Progenitor cell of endocrine pancreas (in vitro differentiated cells): ENCODE results near the gene MRM2. TPM values are rescaled to one million over a fixed set of nuclear protein-coding genes. Genes with fewer than 3 reads are reported as not detected.

Source experiments
- DNase-seq: peaks from one replicate; pipeline ENCODE4 v3.0.0; 2021; ENCODE audit warnings: low spot score; ENCODE audit not compliant: unreplicated experiment
- H3K27ac Mint-ChIP-seq: 2 replicates; pipeline ENCODE4 v1.8.0; 2021; ENCODE audit warnings: mild to moderate bottlenecking, moderate library complexity, mixed read lengths
- H3K27me3 Mint-ChIP-seq: 2 replicates; pipeline ENCODE4 v1.8.0; 2021; ENCODE audit warnings: mixed read lengths
- H3K36me3 Mint-ChIP-seq: 2 replicates; pipeline ENCODE4 v1.8.0; 2022; ENCODE audit warnings: mixed read lengths; ENCODE audit not compliant: insufficient read depth
- H3K4me1 Mint-ChIP-seq: 2 replicates; pipeline ENCODE4 v1.8.0; 2021; ENCODE audit warnings: low read depth, mixed read lengths
- H3K4me3 Mint-ChIP-seq: 2 replicates; pipeline ENCODE4 v1.8.0; 2021; ENCODE audit warnings: low read depth, mild to moderate bottlenecking, moderate library complexity, mixed read lengths
- H3K9me3 Mint-ChIP-seq: 2 replicates; pipeline ENCODE4 v1.8.0; 2021; ENCODE audit warnings: low read depth, mixed read lengths
- total RNA-seq: library from RNA; stranded (reverse); gene quantifications from 2 replicates; pipeline ENCODE4 v1.2.1, GENCODE V29; 2021
- TF ChIP-seq, protein P1 (sequence below): fragments of 200-600 bp; sonication (generic); IDR thresholded peaks from one replicate; pipeline ENCODE4 v1.5.0; 2021; ENCODE audit warnings: antibody characterized with exemption, mild to moderate bottlenecking; ENCODE audit not compliant: unreplicated experiment

The MRM2 gene
- total RNA-seq, 1 donor from 2014 or later = 28.7 TPM

- no peak for DNase-seq
- H3K27ac Mint-ChIP-seq = no peak overlapping the region
- H3K9me3 Mint-ChIP-seq = no peaks in the 10 kb centered on the region
- peaks cover 22% of the 10 kb centered on the region for H3K36me3 Mint-ChIP-seq
- H3K4me1 Mint-ChIP-seq = no peaks in the 10 kb centered on the region
- H3K4me3 Mint-ChIP-seq = no peak overlapping the region
- TF ChIP-seq, protein P1, sequence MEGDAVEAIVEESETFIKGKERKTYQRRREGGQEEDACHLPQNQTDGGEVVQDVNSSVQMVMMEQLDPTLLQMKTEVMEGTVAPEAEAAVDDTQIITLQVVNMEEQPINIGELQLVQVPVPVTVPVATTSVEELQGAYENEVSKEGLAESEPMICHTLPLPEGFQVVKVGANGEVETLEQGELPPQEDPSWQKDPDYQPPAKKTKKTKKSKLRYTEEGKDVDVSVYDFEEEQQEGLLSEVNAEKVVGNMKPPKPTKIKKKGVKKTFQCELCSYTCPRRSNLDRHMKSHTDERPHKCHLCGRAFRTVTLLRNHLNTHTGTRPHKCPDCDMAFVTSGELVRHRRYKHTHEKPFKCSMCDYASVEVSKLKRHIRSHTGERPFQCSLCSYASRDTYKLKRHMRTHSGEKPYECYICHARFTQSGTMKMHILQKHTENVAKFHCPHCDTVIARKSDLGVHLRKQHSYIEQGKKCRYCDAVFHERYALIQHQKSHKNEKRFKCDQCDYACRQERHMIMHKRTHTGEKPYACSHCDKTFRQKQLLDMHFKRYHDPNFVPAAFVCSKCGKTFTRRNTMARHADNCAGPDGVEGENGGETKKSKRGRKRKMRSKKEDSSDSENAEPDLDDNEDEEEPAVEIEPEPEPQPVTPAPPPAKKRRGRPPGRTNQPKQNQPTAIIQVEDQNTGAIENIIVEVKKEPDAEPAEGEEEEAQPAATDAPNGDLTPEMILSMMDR = no peak
- H3K27me3 Mint-ChIP-seq = no peaks in the 10 kb centered on the region
These were observed 17.1 kb downstream of the MRM2 start for GRCh38 chr7:2224934-2225333.

- H3K27ac Mint-ChIP-seq = no peak overlapping the region
- TF ChIP-seq, protein P1 = no peak
- H3K36me3 Mint-ChIP-seq = peaks cover 21% of the 10 kb centered on the region
- no peak overlapping the region for H3K4me3 Mint-ChIP-seq
- no peaks in the 10 kb centered on the region for H3K9me3 Mint-ChIP-seq
- no peak for DNase-seq
- H3K4me1 Mint-ChIP-seq = no peaks in the 10 kb centered on the region
- no peaks in the 10 kb centered on the region for H3K27me3 Mint-ChIP-seq
These were observed 17.5 kb downstream of the MRM2 start for GRCh38 chr7:2224491-2224928.

DNA sequence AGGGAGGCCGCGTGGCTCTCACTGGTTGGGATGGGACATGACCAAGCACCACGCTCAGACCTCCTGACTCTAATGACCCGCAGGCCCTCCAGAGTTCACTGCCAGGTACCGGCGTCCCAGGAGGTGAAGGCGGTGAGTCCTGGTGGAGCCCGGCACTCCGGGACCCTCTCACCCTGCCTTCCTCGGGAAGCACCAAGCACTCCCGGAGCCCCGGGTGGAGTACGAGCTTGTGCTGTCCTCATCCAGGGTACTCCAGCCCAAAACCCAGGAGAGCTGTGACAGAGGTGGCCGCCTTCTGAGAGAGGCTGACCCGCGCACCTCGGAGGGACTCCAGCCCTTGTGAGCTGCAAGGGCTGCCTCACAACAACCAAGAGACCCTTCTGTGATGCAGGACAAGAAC, 18.7 kb downstream of the MRM2 start:
- TF ChIP-seq, protein P1 = no peak
- H3K36me3 Mint-ChIP-seq = peaks cover 21% of the 10 kb centered on the region
- H3K9me3 Mint-ChIP-seq = no peaks in the 10 kb centered on the region
- DNase-seq = no peak
- H3K27me3 Mint-ChIP-seq = no peaks in the 10 kb centered on the region
- no peak overlapping the region for H3K27ac Mint-ChIP-seq
- no peak overlapping the region for H3K4me3 Mint-ChIP-seq
- H3K4me1 Mint-ChIP-seq = no peaks in the 10 kb centered on the region

DNA sequence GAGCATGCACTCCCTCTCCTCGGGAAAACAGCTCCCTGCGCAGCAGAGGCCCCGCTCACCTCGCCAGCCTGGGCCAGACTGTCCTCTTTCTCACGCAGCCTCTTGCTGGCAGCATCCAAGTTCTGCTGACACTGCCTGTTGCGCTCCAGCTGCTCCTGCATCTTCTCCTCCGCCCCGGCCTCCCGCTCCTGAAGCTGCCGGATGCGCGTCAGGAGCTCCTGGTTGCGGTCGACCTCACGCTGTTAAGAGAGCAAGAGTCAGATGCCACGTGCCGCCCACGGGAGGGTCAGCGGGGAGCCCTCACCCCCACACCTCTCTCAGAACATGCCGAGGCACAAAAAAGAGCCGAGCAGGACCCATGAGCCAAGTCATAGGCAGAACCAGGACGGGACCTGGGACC, 19.5 kb downstream of the MRM2 start:
- no peaks in the 10 kb centered on the region for H3K27me3 Mint-ChIP-seq
- no peak overlapping the region for H3K4me3 Mint-ChIP-seq
- TF ChIP-seq, protein P1 = no peak
- H3K27ac Mint-ChIP-seq = no peak overlapping the region
- peaks cover 21% of the 10 kb centered on the region for H3K36me3 Mint-ChIP-seq
- no peak for DNase-seq
- H3K4me1 Mint-ChIP-seq = no peaks in the 10 kb centered on the region
- H3K9me3 Mint-ChIP-seq = no peaks in the 10 kb centered on the region

DNA sequence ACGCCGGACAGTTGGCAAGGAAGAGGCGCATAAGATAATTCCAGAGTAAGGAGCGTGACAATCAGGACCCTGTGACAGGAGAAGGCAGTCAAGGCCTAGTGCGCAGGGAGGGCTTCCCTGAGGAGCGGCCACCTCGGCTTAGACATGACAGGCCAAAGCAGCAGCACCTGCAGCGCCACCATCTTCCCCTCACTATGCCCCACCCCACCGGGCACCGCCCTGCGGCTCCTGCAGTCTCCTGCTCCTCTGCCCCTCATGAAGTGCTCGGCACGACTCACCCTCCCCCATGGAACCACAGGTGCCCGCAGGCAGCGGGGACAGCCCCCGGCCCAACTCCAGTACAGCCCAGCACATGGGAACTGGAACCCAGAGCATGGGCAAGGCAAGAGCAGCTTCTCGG, 21.1 kb downstream of the MRM2 start:
- peaks cover 26% of the 10 kb centered on the region for H3K36me3 Mint-ChIP-seq
- TF ChIP-seq, protein P1 = no peak
- H3K4me1 Mint-ChIP-seq = no peaks in the 10 kb centered on the region
- H3K9me3 Mint-ChIP-seq = no peaks in the 10 kb centered on the region
- no peaks in the 10 kb centered on the region for H3K27me3 Mint-ChIP-seq
- no peak for DNase-seq
- no peak overlapping the region for H3K4me3 Mint-ChIP-seq
- H3K27ac Mint-ChIP-seq = no peak overlapping the region
